Measurements from ENCODE around the gene DTX1.
A peak's percentile ranks its signal among the peaks of the same experiment; 100 is the strongest.

DTX1 gene

DNA sequence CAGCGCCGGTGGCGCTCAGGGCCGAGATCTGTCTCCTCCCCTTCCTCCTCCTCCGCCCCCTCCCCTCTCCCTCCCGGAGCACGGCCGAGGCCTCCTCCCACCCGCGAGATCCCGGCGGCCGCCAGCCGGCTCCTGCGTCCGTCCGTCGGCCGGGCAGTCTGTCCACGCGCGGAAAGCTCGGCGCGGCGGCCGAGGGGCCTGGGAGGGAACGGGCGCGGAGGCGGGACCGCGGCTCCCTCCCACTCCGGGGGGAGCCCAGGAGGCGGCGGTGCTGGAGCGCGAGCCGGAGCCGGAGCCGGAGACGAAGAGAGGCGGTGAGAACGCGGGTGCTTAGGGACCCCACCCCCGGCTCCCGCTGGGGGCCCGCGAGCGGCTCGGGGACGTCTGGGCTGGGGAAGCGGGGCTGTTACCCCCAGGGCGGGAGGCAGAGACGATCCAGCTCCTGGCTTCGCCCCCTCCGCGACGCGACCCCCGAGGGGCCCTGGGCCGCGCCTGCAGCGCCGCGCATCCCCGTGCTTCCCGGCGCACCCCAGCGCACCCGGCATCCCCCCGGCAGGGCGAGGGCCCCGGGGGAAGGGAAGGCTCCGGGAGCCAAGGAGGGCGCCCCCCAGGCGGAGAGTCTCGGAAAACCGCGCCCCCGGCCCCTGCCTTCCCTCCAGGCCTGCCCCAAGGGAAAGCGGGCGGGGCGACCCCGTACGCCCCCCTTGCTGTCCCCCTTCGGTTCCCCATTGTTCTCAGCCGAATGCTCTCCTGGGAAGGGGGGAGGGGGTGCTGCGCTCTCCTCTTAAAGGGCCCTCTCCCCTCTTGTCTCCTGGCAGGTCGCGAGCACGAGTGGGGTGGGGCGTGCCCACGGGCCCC lies at the start of gene DTX1:
Gene DTX1 (plus strand): TSS at position 100 of the 858 bp plus-strand sequence. CDS start 1,463 bp downstream, outside the sequence.
- TF ChIP-seq GATA3 (IDR thresholded peaks at IDR 0.05; ENCODE audit: low read depth, low read length) = no peak
- no peak for TF ChIP-seq GATA2 (IDR thresholded peaks at IDR 0.05; ENCODE audit: low read depth, low read length)

DNA sequence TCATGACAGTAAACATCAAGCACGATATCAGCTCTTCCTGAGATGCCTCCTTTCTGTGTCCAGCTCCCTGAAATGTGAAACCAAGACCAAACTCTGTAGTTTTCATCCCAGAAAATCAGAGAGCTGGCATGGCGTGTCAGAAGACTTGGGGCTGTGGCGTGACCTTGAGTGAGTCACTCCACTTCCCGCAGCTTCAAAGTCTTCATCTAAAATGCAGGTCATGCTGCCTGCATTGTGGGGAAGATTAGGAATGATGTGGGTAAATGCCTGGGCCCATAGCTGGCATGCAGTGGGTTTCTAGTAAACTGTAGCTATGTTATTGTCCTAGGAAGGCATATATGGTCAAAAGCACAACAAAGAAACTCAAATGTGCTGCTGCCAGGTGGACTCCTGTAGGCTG lies 49.4 kb upstream of the DTX1 start:
- TF ChIP-seq GATA3 (IDR thresholded peaks at IDR 0.05; ENCODE audit: low read depth, low read length) = no peak
- no peak for TF ChIP-seq GATA2 (IDR thresholded peaks at IDR 0.05; ENCODE audit: low read depth, low read length)

DNA sequence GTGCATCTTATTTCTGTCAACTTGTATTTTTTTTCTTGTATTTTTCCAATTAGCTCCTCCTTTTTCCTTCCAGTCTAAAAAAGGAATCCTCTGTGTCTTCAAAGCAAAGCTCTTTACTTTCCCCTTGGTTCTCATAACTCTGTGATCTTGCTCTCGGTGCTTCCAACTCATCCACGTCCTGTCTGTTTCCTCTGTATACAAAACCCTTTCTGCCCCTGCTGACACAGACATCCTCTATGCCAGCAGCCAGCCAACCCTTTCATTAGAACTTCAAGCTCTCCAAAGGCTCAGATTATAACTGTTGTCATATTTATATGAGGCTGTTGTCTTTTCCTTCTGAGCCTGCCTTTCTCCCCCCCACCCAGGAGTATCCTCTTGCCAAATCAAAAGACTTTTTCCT lies 45.8 kb upstream of the DTX1 start:
- TF ChIP-seq GATA3 (IDR thresholded peaks at IDR 0.05; ENCODE audit: low read depth, low read length) = no peak
- no peak for TF ChIP-seq GATA2 (IDR thresholded peaks at IDR 0.05; ENCODE audit: low read depth, low read length)

DNA sequence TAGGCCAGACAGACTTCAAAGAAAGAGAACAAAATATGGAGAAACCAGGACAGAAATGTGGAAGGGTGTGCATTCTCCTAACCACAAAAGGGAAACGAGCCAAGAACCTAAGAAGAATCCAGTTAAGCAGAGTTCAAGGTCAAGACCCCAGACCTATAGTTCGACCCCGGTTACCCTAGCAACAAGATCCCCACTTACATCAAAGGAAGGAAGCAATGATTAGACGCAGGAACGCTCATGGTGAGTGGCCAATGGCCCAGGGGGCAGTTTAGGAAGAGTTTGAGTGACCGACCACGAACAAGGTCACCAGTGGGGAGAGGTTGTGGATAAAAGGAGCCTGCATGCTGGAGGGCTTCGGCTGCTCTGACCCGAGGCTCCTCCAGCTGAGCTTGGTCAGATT lies 42.0 kb upstream of the DTX1 start:
- no peak for TF ChIP-seq GATA3 (IDR thresholded peaks at IDR 0.05; ENCODE audit: low read depth, low read length)
- no peak for TF ChIP-seq GATA2 (IDR thresholded peaks at IDR 0.05; ENCODE audit: low read depth, low read length)

DNA sequence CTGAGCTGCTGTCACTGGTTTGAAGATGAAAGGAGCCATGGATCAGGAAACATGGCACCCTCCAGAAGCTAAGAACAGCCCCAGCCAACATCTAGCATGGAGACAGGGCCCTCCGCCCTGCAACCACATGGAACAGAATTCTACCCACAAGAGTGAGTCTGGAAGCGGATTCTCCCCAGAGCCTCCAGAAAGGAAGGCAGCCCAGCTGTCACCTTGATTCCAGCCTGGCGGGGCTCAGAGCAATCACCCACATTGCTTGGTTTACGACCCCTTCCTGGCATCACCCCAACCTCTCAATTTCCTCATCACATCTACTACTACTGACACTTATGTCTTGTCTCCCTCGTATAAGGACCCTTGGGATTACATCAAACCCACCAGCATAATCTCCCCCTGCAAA lies 39.7 kb upstream of the DTX1 start:
- TF ChIP-seq GATA3 (IDR thresholded peaks at IDR 0.05; ENCODE audit: low read depth, low read length) (no peak), GATA2 (IDR thresholded peaks at IDR 0.05; ENCODE audit: low read depth, low read length) (no peak)

DNA sequence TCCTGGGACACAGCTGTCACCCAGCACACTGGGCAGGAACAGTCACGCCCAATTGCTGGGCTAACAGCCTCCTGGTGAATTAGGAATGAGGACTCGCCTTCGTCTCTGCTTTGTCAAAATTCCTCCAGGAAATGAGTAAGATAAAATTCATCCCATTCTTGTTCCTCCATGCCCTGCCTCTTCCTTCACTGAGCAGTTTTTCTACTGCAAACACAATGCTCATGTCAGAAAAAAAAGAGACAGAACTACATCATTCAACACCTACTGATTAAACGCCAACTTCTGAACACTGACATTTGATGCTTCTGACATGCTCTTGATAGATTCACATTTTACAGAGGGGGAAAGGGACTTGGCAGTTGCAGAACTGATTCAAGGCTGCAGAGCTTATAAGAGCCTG lies 37.5 kb upstream of the DTX1 start:
- TF ChIP-seq GATA2 (IDR thresholded peaks at IDR 0.05; ENCODE audit: low read depth, low read length) (no peak), GATA3 (IDR thresholded peaks at IDR 0.05; ENCODE audit: low read depth, low read length) (no peak)

DNA sequence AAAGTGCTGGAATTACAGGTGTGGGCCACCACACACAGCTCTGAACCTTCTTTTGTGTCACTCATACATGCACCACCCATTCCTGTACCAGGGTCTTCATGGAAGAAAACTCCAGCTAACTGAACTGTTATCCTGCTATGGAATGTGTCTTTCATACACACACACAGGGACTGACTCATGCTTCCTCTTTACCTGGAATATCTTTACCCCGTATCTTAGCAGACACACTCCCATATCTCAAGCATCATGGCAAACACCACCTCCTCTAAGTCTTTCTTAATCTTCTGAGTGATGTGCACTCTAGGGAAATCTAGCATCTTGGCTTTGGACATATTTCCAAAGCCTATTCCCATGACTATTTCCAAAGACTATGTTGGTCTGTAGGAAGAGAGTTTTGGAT lies 35.0 kb upstream of the DTX1 start:
- no peak for TF ChIP-seq GATA2 (IDR thresholded peaks at IDR 0.05; ENCODE audit: low read depth, low read length)
- TF ChIP-seq GATA3 (IDR thresholded peaks at IDR 0.05; ENCODE audit: low read depth, low read length) = no peak

DNA sequence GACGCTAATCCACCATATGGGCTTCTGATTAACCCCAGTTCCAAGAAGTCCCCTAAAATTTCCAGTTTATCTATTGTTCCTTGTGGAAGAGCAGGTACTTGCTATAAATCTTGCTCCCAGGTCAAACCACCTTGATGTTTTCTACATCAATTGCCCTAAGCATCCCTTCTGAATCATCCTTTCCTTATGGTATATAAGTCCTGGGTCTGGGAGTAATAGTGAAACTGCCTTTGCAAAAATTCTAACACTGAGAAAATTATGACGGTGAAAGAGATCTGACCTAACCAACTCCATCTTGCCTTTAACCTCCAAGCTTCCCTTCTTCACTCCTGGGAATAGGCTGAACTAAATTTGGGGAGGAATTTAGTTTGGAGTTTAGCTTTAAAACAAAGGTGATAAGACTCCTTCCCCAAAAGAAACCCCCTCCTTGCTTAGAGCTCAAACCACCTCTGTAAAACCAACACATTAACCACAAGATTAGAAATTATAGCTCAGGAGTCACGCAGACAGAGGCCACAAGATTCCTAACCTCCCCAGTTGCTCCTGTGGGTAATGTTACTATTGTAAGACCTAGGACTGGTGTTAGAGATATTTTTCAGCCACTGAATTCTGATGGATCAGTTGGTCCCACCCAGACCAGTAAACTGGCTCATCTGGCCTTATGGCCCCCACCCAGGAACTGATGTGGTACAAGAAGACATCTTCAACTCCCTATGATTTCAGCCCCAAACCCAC lies 33.8 kb upstream of the DTX1 start:
- no peak for TF ChIP-seq GATA3 (IDR thresholded peaks at IDR 0.05; ENCODE audit: low read depth, low read length)
- TF ChIP-seq GATA2 (IDR thresholded peaks at IDR 0.05; ENCODE audit: low read depth, low read length) = no peak

DNA sequence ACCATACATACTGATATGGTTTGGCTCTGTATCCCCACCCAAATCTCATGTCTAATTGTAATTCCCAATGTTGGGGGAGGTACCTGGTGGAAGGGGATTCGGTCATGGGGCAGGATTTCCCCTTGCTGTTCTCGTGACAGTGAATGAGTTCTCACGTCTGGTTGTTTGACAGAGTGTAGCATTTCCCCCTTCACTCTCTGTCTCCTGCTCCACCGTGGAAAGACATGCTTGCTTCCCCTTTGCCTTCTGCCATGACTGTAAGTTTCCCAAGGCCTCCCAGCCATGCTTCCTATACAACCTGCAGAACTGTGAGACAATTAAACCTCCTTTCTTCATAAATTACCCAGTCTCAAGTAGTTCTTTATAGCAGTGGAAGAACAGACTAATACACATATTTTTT lies 28.8 kb upstream of the DTX1 start:
- TF ChIP-seq GATA2 (IDR thresholded peaks at IDR 0.05; ENCODE audit: low read depth, low read length) (no peak), GATA3 (IDR thresholded peaks at IDR 0.05; ENCODE audit: low read depth, low read length) (no peak)

DNA sequence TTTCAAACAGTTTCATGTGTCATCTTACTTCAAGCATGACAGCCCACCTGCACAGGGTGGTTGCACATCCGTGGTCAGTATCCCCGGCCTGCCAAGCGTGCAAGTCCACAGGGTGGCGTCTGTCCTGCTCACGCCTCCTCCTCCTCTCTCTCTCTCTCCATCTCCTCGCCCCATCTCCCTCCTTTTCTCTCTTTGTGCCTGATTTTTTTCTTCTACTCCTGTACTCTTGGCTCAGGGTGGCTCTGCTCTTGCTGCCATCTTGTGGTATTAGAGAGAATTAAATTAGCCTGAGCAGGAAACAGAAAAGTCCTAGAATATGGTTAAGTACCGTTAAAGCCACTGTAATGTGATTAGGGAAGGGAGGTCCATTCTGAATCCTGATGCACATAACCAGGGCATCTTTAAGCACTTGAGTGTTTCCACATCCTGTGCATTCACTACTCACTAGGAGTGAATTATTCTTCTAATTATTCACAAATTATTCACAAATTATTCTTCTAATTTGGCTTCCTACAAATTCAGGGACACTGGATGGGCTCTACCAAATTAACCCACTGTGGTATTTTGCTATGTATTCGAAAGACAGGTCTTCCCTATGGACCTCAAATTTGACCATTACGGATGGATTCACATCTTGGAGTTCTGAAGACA lies 25.5 kb upstream of the DTX1 start:
- peak; percentile 59 for TF ChIP-seq GATA2 (IDR thresholded peaks at IDR 0.05; ENCODE audit: low read depth, low read length)
- TF ChIP-seq GATA3 (IDR thresholded peaks at IDR 0.05; ENCODE audit: low read depth, low read length) = no peak

DNA sequence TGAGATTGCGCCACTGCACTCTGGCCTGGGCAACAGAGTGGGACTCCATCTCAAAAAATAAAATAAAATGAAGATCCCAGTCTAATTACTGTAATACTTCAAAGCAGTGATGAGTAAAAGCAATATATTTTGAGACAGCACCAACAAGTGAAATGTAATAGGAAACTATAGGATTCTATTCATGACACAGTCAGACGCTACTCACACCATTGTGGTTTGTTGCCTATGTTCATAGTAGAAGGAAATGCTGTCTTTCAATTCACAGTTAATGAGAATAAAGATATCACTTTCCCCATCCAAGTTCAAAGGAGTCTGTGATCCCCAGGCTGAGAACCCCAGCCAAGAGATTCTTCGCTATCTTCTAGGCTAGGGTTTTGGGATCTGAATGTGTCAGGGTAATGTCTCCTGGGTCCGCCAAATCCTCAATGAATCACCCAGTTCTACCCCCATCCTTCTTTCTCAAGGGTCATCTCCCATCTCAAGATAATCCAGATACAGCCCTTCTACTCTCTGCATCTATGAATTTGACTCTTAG lies 16.6 kb upstream of the DTX1 start:
- TF ChIP-seq GATA2 (IDR thresholded peaks at IDR 0.05; ENCODE audit: low read depth, low read length) (no peak), GATA3 (IDR thresholded peaks at IDR 0.05; ENCODE audit: low read depth, low read length) (no peak)

DNA sequence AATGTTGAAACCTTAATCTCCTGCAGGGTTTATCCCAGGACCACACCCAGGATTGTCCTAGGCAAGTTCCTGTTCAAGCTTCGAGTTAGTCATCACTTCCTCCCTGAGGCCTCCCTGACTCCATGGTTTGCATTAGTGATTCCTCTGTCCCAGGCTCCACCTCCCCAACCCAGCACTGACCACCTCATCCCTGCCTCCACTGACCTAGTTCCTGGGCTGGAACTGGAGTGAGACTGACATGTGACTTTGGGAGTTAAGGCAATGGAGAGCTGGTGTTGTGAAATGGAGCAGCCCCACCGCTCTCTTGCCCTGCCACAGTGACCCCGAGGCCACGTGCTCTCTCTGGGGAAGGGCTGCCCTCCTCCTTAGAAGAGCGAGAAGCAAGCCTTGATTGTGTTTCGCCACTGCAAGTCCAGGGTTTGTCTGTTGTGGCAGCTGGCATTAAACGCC lies 15.8 kb upstream of the DTX1 start:
- no peak for TF ChIP-seq GATA2 (IDR thresholded peaks at IDR 0.05; ENCODE audit: low read depth, low read length)
- no peak for TF ChIP-seq GATA3 (IDR thresholded peaks at IDR 0.05; ENCODE audit: low read depth, low read length)

DNA sequence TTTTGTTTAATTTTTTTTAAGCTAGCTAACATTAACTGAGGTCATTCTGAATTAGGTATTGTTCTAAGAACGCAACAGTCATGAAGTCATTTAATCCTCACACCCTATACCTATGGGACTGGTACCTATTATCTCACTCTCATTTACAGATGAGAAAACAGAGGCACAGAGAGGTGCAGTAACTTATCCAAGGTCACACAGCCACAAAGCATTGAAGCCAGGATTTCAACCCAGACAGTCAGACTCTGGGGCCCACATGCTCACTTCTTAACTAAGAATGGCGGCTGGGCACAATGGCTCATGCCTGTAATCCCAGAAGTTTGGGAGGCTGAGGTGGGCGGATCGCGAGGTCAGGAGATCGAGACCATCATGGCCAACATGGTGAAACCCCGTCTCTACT lies 15.0 kb upstream of the DTX1 start:
- TF ChIP-seq GATA3 (IDR thresholded peaks at IDR 0.05; ENCODE audit: low read depth, low read length) = no peak
- no peak for TF ChIP-seq GATA2 (IDR thresholded peaks at IDR 0.05; ENCODE audit: low read depth, low read length)

DNA sequence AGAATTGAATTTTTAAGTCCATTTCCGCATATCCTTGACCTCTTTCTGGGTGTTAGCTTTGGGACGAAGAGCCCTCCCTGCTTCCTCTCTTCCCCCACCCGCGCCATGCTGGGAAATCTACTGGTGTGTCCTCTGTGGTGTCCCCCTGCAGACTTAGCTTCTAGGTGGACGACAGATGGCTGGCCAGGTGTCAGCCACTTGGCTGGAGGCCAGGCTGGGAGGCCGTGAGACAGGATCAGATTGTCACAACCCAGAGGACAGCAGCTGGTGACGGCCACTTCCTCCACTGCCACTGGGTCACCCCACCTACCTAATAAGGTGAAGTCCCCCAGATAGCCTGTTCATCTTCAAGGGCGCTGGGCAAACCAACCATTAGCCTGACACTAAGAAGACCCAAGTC lies 13.3 kb upstream of the DTX1 start:
- no peak for TF ChIP-seq GATA2 (IDR thresholded peaks at IDR 0.05; ENCODE audit: low read depth, low read length)
- no peak for TF ChIP-seq GATA3 (IDR thresholded peaks at IDR 0.05; ENCODE audit: low read depth, low read length)

Measured in SH-SY5Y (cell line).